GM19193 (cell line): ENCODE measurements around the gene DGKE.

Experiments used
- POLR2A ChIP-seq: IDR thresholded peaks from 4 replicates; pipeline ENCODE4 v1.6.1; 2011; ENCODE audit not compliant: insufficient read depth, insufficient read length; ENCODE audit errors: extremely low read depth

DGKE gene

DNA sequence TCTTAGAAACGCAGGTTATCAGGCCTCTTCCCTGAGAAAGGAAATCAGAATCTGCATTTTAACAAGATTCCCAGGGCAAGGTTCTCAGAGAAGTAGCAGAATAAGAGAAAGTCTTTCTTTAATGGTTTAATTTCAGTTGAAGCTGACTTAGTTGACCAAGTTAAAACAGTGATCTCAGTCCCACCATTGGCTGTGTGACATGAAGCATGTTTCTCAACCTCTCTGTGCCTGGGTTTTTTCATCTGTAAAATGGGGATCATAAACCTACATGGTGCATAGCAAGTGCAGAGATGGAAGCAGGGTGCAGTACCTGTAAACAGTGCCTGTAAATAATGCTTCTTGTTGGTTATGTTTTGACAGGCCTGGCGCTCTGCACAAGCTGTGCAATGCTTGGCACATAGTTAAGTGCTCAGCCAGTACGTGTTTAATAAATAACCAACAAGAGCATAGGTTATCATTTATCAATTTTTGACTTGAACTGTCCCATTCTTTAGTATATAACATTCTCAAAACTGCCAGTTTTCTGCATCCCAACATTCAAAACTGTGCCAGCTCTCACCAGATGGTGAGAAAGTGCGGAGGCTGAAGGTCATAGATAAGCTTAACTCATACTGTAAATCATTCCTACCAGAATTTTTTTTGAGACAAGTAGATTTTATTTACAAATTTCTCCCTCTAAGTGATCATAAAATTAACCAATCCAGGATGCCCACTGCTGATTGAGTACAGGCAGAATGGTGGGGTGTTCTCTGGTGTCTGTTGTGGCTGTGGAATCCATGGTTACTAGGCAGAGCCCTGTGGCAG lies 7.1 kb upstream of the DGKE start:
- TF ChIP-seq POLR2A: no peak

DNA sequence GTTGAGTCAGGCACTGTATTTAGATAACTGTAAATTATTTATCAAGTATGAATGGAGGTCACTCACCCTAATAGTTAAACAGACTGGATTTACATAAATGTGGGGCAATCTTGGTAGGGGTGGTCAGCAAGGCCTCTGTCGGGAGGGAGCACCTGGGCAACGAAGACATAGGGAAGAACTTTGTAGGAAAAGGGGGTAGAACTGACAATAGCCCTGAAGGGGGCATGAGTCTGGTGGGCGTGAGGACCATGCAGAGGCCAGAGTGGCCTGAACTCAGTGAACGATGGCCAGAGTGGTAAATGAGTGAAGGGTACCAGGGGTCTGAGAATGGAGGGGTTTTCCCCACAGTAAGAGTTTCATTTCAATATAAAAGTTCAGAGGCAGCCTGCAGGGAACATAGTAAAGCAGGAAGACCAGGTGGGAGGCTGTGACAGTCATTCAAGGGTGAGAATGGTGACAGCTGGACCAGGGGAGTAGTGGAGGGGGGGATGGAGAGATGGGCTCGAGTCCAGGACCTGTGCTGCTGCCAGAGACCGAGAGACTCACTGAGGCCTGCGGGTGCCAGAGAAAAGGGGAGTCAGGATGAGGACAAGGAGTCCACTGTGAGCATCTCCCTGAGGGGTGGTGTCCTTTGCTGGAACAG lies 3.1 kb upstream of the DGKE start:
- TF ChIP-seq POLR2A: no peak

DNA sequence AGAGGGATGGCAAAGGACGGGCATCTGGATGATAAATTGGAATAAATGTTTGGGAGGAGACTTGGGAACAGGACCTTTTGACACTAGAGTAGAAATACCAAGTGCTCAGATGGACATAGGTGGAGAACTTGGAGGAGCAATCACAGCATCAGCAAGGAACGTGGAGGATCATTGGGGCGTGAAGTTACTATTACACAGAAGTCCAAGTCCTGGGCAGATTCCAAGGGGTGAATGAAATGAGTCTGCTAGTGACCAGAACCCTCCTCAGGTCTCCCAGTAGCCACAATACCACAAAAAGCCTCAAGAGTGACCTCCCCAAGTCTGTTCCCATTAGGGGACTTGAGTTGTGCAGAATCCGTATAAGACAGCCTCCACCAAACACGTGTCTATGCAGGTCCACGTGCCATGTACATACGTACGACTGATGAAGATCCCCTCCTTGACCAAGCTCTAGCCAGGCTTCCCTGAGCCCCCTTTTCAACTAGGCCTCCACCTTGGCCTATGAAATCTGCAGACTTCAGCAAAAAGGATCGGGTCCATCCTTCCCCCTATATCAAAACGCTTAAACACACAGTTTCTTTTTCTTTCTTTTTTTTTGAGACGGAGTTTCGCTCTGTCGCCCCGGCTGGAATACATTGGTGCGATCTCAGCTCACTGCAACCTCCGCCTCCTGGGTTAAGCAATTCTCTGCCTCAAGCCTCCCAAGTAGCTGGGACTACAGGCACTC lies 2.4 kb upstream of the DGKE start:
- no peak for TF ChIP-seq POLR2A

DNA sequence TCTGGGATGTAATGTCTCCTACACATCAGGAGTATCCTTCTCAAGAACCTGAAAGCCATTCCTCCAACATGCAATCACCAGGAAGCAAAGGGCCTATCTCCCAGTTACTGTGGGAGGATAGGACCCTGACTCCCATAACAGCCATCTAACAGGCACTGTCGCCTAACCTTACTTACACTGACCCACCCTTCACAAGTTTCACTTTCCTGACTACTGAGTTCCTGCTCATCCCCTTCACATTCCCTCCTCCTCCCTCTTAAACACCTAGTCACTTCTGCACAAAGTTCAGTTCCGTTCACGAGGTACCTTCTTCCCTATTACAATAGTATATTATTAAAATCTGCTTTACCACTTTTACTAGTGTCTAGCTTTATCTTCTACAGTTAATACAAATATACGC lies 1.5 kb upstream of the DGKE start:
- TF ChIP-seq POLR2A: no peak

DNA sequence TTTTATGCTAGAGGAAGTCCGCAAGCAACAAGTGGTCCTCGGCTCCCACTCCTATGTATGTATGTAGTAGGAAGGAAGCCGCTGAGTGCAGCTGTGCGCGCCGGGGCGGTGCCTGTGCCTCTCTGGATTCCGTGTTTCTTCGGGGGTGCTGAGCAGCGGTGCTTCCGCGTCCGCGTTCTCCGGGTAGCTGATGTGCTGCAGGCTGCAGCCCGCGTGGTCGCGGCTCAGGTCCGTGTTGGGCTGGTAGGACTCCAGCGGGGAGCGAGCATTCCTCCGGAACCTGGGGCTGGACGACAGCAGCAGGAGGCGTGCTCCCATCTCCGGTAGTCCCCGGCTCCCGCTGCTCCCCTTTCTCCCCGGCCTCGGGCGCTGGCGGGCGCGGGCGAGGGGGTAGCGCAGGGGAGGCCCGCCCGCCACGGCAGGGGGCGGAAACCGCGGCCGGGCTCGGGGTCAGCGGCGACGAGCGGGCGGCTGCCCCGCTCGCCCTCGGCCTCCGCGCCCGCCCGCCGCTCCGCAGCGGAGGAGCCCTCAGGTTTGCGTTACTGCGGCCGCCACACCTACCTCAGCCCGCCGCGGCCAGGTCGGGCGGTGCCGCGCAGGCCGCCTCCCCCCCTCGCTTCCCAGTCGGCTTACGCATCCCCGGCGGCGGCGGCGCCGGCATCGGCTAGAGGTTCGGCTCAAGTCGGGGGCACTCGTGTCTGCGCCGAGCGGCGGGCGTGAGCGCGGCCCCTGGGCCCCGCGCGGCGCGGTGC lies 718 bp upstream of the DGKE start:
- TF ChIP-seq POLR2A: peak; percentile 61

DNA sequence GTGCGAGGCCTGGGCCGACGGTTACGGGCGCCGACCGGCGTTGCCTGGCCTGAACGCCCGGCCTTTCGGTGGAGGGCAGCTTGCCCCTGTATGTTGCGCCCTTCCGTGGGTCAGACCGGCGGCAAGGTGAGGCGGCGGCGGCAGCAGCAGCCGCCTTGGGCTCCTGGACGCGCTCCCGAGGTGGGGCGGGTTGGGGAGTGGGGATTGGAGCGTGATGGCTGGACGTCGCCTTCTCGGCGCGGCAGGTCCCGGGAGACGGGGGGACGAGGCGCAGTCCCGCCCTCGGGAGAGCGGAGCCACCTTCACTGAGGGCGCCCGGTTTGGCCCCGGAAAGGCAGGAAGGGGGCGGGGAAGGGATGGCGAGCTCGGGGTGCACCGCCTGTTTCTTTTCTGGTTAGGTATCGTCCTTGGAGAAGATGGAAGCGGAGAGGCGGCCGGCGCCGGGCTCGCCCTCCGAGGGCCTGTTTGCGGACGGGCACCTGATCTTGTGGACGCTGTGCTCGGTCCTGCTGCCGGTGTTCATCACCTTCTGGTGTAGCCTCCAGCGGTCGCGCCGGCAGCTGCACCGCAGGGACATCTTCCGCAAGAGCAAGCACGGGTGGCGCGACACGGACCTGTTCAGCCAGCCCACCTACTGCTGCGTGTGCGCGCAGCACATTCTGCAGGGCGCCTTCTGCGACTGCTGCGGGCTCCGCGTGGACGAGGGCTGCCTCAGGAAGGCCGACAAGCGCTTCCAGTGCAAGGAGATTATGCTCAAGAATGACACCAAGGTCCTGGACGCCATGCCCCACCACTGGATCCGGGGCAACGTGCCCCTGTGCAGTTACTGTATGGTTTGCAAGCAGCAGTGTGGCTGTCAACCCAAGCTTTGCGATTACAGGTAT lies 671 bp downstream of the DGKE start:
- no peak for TF ChIP-seq POLR2A

DNA sequence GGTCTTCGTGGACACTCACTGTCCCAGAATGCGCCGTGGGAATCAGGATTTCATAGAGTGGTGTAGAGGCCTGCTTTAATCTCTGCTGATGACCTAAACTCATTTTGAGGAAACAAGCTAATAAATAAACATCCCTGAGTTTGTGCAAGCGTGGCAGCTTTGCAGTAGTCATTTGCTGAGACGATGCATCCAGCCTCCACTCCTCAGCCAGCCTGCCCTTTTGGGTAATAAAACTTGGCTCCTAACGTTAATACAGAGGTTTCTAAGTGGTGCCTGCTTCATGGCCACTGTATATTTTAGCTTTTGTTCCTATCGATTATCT lies 1.3 kb downstream of the DGKE start:
- TF ChIP-seq POLR2A: no peak

DNA sequence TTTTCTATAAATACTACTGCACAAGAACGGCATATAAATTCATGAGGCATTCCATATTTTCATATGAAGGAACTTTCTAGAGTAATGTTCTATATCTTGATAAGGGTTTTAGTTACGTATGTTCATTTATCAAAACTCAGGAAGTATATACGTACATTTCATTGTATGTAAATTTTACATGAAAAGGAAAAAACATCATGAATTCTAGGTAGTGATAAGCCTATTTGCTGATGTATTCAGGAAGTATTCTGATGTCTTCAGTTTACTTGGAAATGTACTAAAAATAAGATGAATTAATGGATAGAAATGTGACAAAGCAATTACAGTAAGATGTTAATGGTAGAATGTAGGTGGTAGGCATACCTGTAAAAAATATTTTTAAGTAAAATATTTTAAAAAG lies 4.7 kb downstream of the DGKE start:
- TF ChIP-seq POLR2A: no peak

DNA sequence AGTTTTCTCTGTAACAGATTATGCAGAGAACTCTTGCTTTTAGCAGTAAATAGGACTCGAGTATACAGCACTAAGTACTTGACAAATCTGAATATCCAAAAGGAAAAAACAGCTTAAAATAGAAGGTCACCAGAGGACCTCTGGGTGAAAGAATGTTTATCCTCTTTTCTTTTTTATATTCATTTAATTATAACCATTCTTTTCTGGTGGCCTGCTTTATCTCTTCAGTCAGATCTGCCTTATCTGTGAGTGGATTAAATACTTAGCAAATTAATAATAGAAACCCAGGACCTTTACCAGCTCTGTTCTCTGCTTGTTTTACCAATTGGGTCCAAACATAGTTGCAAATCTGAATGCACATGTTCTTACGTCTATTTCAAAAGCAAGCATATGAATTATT lies 8.6 kb downstream of the DGKE start:
- TF ChIP-seq POLR2A: no peak

DNA sequence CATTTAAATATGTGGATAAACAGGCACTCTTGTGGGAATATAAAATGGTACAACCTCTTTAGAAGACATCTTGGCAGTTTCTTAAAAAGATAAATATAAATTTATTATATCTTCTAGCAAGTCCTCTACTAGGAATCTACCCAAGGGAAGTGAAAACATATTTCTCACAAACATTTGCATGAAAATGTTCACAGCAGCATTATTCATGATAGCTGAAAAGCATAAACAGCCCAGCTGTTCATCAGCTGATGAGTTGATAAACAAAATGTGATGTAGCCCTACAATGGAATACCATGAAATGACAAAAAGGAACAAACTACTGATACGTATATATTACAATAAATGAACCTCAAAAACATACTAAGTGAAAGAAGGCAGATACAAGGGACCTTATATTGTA lies 12.0 kb downstream of the DGKE start:
- TF ChIP-seq POLR2A: no peak

DNA sequence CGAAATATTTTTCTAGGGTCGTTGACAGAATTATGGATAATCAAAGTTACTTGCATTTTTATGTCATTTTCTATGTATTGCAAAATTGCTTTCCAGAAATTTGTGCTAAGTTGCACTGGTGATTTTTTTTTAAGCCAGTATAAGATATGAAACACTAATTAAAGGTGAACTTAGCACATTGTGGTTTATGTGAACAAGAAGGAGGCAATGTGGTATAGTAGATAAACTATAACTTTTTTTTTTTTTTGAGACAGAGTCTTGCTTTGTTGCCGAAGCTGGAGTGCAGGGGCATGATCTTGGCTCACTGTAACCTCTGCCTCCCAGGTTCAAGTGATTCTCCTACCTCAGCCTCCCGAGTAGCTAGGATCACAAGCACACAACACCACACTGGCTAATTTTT lies 13.2 kb downstream of the DGKE start:
- TF ChIP-seq POLR2A: no peak

DNA sequence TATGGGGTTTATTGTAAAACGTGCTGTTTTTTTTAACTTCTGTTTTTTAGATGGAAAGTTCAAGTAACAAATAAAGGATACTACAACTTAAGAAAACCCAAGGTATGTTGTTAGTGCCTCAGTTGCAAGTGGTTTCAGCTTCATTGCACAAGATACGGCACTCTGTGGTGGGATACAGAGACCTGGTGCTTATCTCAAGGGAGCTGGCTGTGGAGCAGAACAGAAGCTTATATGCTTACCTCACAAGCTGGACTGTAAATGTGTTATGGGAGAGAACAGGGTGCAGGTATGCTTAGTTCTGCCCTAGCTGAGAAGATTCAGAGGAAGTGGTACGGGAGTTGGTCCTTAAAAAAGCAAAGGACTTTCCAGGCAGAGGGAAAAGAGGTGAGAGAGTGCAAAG lies 15.2 kb downstream of the DGKE start:
- no peak for TF ChIP-seq POLR2A

DNA sequence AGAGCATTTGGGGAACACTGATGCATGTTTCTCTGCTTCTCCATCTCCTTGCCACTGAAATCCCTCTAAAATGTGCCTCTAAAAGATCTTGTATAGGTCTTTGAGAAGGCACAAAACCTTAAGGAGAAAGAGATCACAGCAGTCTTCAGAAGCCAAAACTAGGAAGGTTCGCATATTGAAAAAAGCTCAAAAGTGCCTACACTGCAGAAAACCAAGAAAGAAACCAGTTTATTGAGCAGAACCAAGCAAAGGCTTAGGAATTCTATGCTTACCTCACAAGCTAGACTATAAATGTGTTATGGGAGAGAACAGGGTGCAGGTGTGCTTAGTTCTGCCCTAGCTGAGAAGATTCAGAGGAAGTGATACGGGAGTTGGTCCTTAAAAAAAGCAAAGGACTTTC lies 16.6 kb downstream of the DGKE start:
- no peak for TF ChIP-seq POLR2A

DNA sequence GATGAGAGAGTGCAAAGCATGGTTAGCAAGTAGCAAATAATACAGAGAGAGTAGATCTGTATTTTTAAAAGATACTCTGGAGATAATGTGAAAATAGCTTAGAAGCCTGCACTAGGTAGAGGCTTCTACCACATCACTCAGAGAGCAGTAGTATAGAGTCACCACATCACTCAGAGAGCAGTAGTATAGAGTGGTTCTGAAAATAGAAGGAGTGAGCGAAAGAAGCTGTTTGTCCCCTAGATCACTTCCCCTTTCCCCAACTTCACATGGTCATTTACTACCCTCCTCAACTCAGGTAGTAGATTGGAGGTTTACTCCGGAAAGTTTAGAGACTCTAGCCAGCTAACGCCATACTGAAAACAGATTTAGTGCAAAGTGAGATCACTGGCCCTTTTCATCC lies 17.1 kb downstream of the DGKE start:
- no peak for TF ChIP-seq POLR2A
